ENCODE measurements around the gene SPACA5B.
"Not testable (repeated sequence)": the region's sequence is repeated elsewhere in the genome, so short reads cannot be mapped to it uniquely, and the experiment has no call there.

SPACA5B gene

DNA sequence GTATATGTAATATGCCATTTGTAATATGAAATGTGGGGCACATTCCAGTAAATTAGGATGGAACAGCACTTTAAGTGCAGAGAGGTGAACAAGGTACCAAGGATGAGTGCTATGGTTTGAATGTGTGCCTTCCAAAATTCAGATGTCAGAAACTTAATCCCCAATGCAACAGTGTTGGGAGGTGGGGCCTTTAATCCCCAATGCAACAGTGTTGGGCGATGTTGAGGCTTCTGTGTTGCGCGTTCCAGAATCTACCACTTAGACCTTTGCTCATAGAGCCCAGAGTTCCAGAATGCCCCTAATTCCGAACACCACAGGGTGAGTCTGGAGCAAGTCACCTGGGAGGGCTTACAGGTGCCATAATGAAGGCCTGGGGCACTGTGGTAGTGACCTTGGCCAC lies at the start of gene SPACA5B:
SPACA5B (plus strand) TSS at position 301 of the 400 bp plus-strand sequence; CDS start at position 363, 62 bp downstream.
- DNase-seq = not testable (repeated sequence)

GRCh38 chrX:48083212-48083611 lies 47.2 kb upstream of the SPACA5B start:
- no peak for DNase-seq

DNA sequence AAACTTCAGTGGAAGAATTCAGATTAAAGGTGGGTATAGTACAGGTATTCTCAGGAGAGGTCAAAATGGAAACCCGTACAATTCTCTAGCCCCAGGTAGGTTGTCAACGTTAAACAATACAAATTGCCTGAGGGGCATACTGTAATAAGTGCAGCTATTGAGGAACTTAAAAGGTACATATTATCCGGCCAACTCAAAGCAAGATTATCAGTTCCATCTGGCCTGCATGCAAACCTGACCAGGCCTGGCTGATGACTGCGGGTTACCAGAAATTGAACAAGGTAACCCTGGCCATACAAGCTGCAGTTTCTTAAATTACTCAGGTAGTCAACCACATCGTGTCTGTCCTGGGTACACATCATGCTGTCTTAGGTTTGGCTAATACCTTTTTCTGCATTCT lies 46.7 kb upstream of the SPACA5B start:
- DNase-seq = peak; percentile 58

- DNase-seq = no peak
Measured at GRCh38 chrX:48086082-48086481, 44.3 kb upstream of the SPACA5B start.

GRCh38 chrX:48090123-48090522 lies 40.3 kb upstream of the SPACA5B start:
- DNase-seq = no peak

- DNase-seq = not testable (repeated sequence)
Measured at GRCh38 chrX:48092558-48092957, 37.9 kb upstream of the SPACA5B start.

GRCh38 chrX:48101443-48101842 lies 29.0 kb upstream of the SPACA5B start:
- DNase-seq = no peak

- DNase-seq = no peak
Measured at GRCh38 chrX:48102874-48103374, 27.5 kb upstream of the SPACA5B start.

DNA sequence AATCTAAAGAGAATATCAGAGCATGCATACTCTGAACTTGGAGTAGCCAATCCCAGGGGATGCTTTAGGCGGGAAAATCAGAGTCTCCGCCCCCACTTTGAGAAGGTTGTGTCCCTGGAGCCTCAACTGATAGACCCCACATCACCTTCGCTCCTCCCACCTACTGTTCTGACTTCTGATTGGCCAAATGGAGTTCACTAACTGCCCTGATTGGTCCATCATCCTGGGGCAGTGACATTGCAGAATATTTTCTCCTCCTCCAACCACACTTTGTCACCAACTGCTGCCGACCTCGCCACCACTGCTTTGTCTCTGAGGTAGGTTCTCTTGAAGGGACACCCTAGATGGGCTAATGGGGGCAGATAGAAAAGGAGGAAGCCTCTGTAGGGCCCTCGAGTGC lies 22.7 kb upstream of the SPACA5B start:
- no peak for DNase-seq

DNA sequence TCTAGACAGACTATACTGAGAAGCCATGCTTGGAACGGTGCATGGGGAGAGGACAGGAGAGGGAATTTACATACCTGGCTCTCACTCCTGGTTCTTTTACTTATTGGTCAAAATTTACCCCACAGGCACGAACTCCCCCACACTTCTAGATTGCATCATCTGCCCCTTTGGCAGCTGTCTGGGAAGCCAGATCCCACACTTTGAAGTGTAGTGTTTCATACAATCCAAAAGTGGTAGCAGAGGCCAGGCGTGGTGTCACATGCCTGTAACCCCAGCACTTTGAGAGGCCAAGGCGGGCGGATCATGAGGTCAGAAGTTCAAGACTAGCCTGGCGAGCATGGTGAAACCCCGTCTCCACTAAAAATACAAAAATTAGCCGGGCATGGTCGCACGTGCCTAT lies 5.1 kb upstream of the SPACA5B start:
- DNase-seq = not testable (repeated sequence)

DNA sequence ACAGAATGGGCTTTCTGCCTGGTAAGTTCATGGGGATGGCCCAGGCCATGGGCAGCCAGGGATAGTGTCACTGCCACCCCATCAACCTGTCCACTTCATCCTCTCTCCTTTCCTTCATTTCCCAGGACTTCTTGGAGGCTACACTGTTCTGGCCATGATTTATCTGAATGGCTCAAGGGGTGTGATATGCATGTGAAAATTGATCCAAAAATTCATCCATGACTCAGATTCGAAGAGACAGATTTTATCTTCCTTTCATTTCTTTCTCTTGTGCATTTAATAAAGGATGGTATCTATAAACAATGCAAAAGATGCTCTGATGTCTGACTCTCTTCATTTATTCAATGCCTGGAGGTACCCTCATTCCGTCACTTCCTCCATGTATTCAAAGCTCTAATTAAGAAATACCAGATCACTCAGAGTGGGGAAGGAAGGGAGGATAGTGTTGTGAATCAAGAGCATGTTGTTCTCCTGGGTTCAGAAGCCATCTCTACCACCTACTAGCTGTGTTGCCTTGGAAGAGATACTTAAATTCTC lies 1.9 kb downstream of the SPACA5B start:
- DNase-seq = not testable (repeated sequence)

DNA sequence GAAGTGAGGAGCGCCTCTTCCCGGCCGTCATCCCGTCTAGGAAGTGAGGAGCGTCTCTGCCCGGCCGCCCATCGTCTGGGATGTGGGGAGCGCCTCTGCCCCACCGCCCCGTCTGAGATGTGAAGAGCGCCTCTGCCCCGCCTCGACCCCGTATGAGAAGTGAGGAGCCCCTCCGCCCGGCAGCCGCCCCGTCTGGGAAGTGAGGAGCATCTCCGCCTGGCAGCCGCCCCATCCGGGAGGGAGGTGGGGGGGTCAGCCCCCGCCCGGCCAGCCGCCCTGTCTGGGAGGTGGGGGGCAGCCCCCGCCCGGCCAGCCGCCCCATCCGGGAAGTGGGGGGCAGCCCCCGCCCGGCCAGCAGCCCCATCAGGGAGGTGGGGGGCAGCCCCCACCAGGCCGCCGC lies 8.7 kb downstream of the SPACA5B start:
- not testable (repeated sequence) for DNase-seq

DNA sequence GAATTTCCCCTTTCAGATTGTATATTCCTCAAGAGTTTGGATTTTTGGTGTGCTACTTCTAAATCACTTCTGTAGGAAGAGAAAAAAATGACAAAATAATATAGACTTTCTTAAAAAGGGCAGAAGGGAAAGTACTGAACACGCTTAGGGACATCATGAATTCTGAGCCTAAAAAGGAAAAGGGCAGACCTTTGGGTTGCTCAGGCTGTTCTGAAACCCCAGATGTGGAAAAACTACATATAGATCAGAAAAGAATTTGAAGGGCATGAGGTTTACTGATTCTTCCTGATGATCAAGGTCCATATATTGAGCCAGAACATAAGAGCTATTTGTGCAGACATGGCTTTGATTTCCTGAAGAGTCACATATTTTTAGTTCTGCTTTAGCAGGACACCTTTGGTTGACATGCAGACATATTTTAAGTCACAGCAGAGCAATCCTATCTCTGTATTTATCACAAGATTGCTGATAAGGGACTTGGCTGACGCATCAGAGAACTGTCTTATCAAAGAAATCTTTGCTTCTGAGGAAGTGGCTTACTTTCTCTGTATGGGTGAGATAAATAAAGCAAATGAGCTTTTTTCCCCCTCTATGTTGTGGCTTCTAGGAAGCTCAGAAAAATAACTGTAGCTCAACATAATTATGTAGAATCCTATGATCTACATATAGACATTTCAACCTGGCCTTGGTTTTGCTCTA lies 11.5 kb downstream of the SPACA5B start:
- not testable (repeated sequence) for DNase-seq

DNA sequence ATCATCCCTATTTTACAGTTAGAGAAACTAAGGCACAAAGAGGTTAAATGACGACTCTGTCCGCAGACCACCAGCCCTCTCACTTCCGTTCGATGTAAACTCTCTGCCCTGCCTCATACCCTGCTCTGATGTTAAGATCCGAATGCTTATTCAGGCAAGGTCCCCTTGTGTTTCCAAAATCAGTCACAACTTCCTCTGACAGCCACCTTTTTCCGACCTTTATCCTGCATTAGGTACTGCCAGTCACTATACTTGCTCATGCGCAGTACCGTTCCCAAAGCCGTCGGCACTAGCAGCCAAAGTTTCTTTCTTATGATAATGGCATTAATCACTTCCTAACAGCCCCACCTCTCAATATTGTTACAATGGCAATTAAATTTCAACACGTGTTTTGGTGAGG lies 12.3 kb downstream of the SPACA5B start:
- DNase-seq = not testable (repeated sequence)

DNA sequence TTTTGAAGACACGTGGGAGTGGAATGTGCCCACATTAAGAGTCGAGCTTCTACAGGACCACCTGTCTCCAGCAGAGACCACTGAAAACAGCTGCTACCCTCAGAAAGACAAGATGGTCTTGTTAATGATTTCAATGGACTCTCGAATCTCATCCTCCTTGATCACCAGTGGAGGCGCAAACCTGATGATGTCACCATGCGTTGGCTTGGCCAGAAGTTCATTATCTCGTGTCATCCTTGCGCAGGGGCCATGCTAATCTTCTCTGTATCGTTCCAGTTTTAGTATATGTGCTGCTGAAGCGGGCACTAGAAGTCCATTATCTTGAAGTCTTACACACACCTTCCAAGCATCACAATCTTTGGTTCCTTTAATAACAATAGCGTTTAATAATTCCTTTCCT lies 23.3 kb downstream of the SPACA5B start:
- DNase-seq = no peak

- DNase-seq = no peak
Measured at GRCh38 chrX:48154796-48155195, 24.4 kb downstream of the SPACA5B start.

DNA sequence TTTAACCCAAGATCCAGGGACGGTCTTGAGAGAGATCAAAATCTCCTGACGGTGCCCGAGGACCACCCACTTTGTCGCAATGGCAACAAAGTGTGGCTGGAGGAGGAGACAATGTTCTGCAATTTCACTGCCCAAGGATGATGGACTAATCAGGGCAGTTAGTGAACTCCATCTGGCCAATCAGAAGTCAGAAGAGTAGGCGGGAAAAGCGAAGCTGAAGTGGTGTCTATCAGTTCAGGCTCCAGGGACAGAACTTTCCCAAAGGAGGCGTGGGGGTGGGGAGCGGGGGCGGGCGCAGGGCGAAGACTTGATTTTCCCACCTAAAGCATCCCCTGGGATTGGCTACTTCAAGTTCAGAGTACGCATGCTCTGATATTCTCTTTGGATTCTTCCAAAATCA lies 25.6 kb downstream of the SPACA5B start:
- DNase-seq = no peak

GRCh38 chrX:48165241-48165640 lies 34.8 kb downstream of the SPACA5B start:
- no peak for DNase-seq

DNA sequence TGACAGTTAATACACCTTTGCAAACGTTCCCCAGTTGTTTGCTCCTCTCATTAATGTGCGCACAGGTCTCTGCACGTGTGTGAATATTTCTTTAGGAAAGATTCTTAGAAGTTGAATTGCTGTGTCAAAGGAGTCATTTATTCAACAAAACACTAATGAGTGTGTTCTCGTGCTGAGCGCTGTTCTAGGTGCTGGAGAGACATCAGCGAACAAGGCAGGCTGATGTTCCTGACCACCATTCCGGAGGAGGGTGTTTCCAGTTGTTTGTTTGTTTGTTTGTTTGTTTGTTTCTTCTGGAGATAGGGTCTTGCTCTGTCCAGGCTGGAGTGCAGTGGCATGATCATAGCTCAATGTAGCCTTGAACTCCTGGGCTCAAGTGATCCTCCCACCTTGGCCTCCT lies 35.9 kb downstream of the SPACA5B start:
- DNase-seq = not testable (repeated sequence)

DNA sequence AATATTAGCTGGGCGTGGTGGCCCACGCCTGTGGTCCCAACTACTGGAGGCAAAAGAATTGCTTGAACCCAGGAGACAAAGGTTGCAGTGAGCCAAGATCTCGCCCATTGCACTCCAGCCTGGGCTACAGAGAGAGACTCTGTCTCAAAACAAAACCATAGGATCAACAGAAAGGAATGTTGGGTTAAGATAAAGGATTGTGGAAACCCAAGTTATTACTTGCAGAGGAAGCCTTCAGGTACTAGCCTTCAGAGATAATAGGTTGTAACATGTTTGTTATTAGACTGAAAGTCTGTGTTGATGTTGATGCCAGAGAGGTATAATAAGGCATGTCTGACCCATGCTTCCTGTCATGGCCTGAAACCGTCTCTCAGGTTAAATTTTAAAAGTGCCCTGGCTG lies 49.3 kb downstream of the SPACA5B start:
- DNase-seq = no peak

GRCh38 chrX:48180811-48181210 lies 50.4 kb downstream of the SPACA5B start:
- no peak for DNase-seq

DNA sequence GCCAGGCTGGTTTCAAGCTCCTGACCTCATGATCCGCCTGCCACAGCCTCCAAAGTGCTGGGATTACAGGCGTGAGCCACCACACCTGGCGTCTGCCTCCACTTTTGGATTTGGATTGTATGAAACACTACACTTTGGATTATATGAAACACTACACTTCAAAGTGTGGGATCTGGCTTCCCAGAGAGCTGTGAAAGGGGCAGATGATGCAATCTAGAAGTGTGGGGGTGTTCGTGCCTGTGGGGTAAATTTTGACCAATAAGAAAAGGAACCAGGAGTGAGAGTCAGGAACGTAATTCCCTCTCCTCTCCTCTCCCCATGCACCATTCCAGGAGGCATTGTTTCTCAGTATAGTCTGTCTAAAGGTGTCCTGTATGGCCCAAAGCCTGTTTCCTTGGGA lies 51.5 kb downstream of the SPACA5B start:
- DNase-seq = not testable (repeated sequence)

Data from islet precursor cell (in vitro differentiated cells).